Type B pancreatic cell (in vitro differentiated cells): ENCODE data around the gene ADGRG3. TPM values are rescaled to one million over a fixed set of nuclear protein-coding genes. Genes with fewer than 3 reads are reported as not detected.

ENCODE experiments used
- DNase-seq: peaks from one replicate; pipeline ENCODE4 v3.0.0; 2021; ENCODE audit warnings: mixed read lengths; ENCODE audit not compliant: unreplicated experiment; ENCODE audit errors: extremely low spot score
- H3K27ac Mint-ChIP-seq: 2 replicates; pipeline ENCODE4 v1.8.0; 2021; ENCODE audit warnings: mild to moderate bottlenecking, mixed read lengths
- H3K27me3 Mint-ChIP-seq: 2 replicates; pipeline ENCODE4 v1.8.0; 2021; ENCODE audit warnings: mixed read lengths
- H3K36me3 Mint-ChIP-seq: 2 replicates; pipeline ENCODE4 v1.8.0; 2021; ENCODE audit warnings: mixed read lengths
- H3K4me1 Mint-ChIP-seq: one replicate; pipeline ENCODE4 v1.8.0; 2021; ENCODE audit warnings: mixed read lengths; ENCODE audit not compliant: unreplicated experiment
- H3K4me3 Mint-ChIP-seq: 2 replicates; pipeline ENCODE4 v1.8.0; 2021; ENCODE audit warnings: mild to moderate bottlenecking, mixed read lengths
- H3K9me3 Mint-ChIP-seq: 2 replicates; pipeline ENCODE4 v1.8.0; 2021; ENCODE audit warnings: mixed read lengths
- CTCF ChIP-seq: fragments of 200-600 bp; sonication (generic); conservative IDR thresholded peaks from 2 replicates; pipeline ENCODE4 v1.5.0; 2021; ENCODE audit warnings: antibody characterized with exemption, mild to moderate bottlenecking
- total RNA-seq: library from RNA; stranded (reverse); gene quantifications from 2 replicates; pipeline ENCODE4 v1.2.1, GENCODE V29; 2021; ENCODE audit warnings: low replicate concordance

The ADGRG3 gene
- total RNA-seq, 1 donor from 2014 or later = not detected

GRCh38 chr16:57624806-57625500 is 43.2 kb upstream of the ADGRG3 start:
- Mint-ChIP-seq H3K27me3 (peaks cover 3% of the 10 kb centered on the region), H3K27ac (peak overlapping the region; percentile 29), H3K4me1 (peaks cover 50% of the 10 kb centered on the region), H3K4me3 (no peak overlapping the region), H3K36me3 (no peaks in the 10 kb centered on the region), H3K9me3 (no peaks in the 10 kb centered on the region)
- no peak for DNase-seq
- no peak for TF ChIP-seq CTCF

DNA sequence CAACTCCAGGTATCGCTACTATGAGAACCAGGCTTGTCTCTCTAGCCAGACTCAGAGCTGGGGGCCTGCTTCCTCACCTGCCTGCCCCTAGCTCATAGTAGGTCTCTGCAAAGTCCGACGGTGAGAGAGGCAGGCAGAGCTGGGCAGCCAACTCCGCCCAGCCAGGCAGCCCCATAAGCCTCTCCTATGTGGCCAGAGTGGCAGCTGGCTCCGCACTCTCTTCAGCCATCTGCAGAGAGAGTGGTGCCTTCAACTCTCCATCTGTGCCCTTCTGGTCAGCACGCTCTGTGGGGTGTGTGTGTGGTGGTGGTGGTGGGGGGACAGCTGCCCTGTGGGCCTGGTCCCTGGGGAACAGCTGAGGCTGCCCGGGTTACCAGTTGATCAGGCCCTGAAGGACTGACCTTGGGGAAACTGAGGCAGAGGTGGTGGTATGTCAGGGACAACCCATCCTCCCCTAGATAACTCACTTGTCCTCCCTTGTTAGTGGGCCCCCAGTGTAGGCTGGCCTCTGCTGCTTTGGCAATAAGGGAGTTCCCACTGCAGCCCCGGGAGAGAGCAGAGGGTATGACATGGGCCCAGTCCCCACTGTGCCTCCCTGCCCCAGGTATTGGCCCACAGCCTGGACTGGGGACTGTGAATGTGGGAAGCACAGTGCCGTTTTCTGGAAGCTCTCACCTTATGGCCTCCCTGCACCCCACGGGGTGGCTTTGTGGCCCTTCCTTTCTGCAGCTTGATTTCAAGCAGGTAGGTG is 41.5 kb upstream of the ADGRG3 start:
- H3K4me1 Mint-ChIP-seq = peaks cover 56% of the 10 kb centered on the region
- no peak for TF ChIP-seq CTCF
- H3K27me3 Mint-ChIP-seq = peaks cover 3% of the 10 kb centered on the region
- H3K4me3 Mint-ChIP-seq = no peak overlapping the region
- H3K9me3 Mint-ChIP-seq = no peaks in the 10 kb centered on the region
- DNase-seq = no peak
- H3K27ac Mint-ChIP-seq = no peak overlapping the region
- no peaks in the 10 kb centered on the region for H3K36me3 Mint-ChIP-seq

- no peak for DNase-seq
- Mint-ChIP-seq H3K36me3 (no peaks in the 10 kb centered on the region), H3K27ac (peak overlapping the region; percentile 40), H3K9me3 (no peaks in the 10 kb centered on the region), H3K4me3 (peak overlapping the region; percentile 70), H3K27me3 (peaks cover 3% of the 10 kb centered on the region), H3K4me1 (peaks cover 51% of the 10 kb centered on the region)
- TF ChIP-seq CTCF = peak; percentile 42
Observed at GRCh38 chr16:57627184-57627871, 40.8 kb upstream of the ADGRG3 start.

DNA sequence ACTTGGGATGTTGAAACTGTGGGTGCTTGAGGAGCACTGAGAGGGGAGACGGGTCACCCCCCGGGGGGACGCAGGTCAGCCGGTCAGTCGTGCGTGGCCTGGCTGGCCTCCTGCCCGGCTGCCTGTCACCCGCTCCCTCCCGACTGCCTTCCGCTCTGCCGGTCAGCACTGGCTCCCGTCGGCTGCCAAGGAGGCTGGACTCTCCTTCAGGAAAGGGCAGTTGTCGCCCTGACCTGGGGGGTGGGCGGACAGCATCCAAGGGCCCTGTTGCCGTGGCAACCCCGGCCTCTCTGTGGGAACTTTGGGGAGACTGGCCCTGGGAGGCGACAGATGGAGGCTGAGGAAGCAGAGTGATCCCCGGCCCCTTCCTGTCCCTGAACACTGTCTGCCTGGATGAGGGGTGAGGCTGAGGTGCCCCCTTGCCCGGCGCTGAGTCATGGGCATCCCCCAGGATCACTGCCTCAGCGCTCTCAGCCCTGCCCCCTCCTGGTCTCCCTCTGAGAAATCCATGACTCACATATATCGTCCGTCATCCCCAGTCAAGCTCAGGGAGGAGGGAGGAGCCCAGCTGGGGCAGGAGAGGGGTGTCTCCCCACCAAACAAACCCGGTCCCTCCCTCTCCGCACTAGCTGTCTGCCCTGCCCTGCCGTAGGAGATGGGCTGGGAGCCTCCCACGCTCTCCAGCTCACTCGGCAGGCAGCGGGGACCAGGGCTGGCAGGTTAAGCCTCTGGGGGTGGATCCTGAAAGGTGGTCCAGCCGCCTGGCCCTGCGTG is 39.9 kb upstream of the ADGRG3 start, which contains the start of gene ADGRG1:
TSS of gene ADGRG1 (plus strand) at position 623 of the 774 bp plus-strand sequence. CDS start 21,658 bp downstream, outside the sequence.
- DNase-seq = no peak
- peak; percentile 25 for TF ChIP-seq CTCF
- Mint-ChIP-seq H3K36me3 (no peaks in the 10 kb centered on the region), H3K9me3 (no peaks in the 10 kb centered on the region), H3K27me3 (peaks cover 3% of the 10 kb centered on the region), H3K27ac (peak within 1 kb of the TSS; percentile 83), H3K4me3 (peak within 1 kb of the TSS; percentile 76), H3K4me1 (peaks cover 50% of the 10 kb centered on the region)

DNA sequence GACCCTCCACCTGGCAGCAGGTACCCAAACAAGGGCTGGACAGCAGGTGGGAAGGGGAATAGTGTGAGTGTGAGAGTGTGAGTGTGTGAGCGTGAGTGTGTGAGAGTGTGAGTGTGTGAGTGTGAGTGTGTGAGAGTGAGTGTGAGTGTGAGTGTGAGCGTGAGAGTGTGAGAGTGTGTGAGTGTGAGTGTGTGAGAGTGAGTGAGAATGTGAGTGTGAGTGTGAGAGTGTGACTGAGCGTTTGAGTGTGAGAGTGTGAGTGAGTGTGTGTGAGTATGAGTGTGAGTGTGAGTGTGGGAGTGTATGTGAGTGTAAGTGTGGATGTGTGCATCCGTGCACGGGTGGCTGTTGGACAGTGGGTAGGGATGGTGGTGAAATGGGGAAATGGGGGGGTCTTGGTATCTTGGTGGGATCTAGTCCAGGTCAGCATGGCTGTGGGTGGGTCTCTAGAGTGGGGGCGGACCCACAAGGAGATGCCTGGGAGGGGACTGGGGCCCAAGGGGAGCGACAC is 39.3 kb upstream of the ADGRG3 start:
- no peak for TF ChIP-seq CTCF
- Mint-ChIP-seq H3K27me3 (peaks cover 3% of the 10 kb centered on the region), H3K36me3 (no peaks in the 10 kb centered on the region), H3K4me3 (peak overlapping the region; percentile 76), H3K4me1 (peaks cover 50% of the 10 kb centered on the region), H3K9me3 (no peaks in the 10 kb centered on the region), H3K27ac (peak overlapping the region; percentile 83)
- no peak for DNase-seq
